HG02571 (cell line): Measurements from ENCODE around the gene FILIP1.

Experiments used
- ATAC-seq: cut with Tn5 transposase; IDR thresholded peaks from one replicate; pipeline ENCODE4 v1.9.1; 2021; ENCODE audit warnings: mild to moderate bottlenecking, moderate library complexity; ENCODE audit not compliant: unreplicated experiment

Gene FILIP1

DNA sequence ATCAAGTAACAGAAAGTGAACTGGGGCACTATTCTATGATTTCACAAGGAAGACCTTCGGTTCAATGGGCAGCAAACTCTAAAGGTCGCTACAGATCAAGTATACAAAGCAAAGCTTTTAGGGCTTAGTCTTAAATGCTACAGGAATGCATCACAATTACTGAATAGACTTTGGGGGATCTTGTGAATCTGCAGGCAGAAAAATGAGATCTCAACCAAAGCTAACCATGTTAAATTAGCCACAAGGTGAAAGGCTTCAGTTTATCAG, 111.0 kb downstream of the FILIP1 start:
- ATAC-seq = no peak

DNA sequence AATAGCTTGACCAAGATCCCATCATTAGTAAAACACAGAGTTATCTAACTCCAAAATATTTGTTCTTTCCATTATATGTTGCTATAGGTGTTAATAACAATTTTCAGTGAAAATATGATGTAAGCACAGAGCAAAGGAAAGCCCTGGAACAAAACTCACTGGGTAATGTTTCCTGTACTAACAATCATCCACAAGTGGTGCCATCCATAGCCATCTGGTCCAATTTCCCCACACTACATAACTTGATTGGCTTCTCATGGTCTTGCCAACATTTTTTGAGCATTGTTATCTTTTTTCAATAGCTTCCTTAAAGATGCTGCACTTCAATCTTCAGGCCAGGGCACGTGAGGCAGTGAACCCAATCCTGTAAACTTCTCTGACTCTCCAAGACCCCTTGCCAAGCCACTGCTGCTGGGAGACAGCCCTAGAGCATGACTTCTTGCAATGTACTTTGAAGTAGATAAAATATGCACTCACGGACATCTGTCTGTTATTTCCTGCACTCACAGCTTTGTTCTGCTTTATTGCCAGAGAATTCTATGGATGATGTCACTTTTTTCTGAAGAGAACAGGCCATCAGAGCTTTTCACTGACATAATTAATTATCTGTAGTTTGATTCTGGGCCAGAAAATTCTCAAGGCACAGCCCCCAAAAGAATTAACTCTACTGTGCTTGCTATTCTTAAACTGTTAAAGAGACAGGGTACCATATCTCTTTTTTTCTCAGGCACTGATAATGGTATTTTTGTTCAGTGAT, 111.5 kb downstream of the FILIP1 start:
- ATAC-seq = no peak

DNA sequence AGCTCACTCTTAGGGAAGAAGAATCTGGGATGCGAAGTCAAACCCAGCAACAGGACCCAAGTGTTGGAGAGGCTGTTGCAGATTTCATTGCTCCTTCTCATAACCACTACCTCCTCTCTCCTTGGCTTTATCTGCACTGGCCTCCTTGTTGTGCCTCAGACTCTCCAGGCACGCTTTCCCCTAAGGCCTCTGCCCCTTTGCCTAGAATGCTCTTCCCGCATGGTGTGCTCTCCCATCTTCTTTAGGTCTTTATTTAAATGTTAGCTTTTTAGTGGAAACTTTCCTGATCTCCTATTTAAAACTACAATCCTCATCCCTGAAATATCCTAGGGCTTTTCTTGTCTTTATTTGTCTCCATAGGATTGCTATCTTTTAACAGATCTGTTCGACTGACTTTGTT, 114.1 kb downstream of the FILIP1 start:
- ATAC-seq = no peak

GRCh38 chr6:75378101-75378500, 115.5 kb downstream of the FILIP1 start:
- ATAC-seq = no peak

DNA sequence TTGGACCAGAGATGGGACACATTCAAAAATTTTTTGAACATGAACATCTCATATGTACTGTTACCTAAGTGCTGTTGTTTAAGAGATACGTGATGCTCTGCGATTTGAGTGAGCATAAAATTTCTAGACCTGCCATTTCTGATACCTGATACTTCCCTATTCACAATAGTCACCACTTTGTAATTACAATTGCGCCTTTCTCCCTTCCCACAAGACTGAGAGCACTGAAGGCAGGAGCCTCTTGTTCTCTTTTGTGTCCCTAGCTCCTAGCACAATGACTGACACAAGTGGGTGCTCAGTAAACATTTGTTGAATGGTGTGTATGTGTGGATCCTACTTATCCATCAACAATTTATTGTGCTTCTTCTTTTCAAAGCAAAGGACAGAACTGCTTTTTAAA, 116.2 kb downstream of the FILIP1 start:
- no peak for ATAC-seq

DNA sequence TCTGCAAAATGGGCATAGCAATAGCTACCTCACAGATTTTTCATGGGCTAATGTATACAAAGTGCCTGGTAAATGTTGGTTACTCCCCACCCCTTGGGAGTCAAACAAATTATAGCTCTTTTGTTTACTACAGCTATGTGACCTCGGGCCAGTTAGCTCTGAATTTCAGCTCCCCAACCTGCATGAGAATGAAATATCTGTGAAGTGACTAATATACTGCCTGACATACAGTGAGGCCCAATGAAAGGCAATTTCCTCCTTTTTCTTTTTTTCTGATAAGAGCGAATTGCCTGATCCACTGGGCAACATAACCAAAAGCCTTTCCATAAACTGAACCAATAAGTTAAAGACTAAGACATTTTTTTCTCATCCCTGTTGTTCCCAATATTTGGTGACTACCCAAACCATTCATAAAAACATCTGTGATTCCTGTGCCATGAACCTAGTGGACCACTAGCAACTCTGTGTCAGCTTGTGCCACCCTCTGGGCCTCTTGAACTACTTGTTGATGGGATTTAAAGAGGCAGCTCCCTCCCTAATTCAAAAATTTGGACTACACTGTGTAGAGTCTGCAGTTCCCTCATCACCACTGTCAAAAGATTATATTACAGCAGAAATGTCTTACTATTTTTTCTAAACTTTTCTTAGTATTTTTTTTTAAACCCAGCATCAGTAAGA, 117.1 kb downstream of the FILIP1 start:
- ATAC-seq = no peak

- ATAC-seq = no peak
Observed at GRCh38 chr6:75374961-75375400, 118.6 kb downstream of the FILIP1 start.

GRCh38 chr6:75372884-75373283, 120.7 kb downstream of the FILIP1 start:
- ATAC-seq = no peak

- no peak for ATAC-seq
Observed at GRCh38 chr6:75370011-75370410, 123.6 kb downstream of the FILIP1 start.

GRCh38 chr6:75368864-75369402, 124.7 kb downstream of the FILIP1 start:
- no peak for ATAC-seq

- ATAC-seq = no peak
Observed at GRCh38 chr6:75368151-75368779, 125.3 kb downstream of the FILIP1 start.

DNA sequence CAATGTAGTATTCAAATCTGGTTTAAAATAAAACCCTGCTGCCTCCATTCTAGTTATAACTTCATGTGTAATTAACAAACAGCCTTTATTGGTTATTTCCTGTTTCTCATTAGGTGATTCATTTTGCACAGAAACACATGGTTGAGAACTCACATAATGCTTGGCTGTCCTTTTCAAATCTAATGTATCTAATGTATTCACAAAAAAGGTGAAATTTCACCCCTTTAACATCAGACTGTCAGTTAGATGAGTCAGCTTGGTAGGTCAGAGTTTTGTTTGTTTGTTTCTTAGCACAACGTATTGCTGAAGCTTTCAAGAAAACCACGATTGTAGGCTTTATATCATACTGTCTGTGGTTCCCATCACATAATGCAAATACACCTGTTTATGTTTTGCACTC, 130.3 kb downstream of the FILIP1 start:
- no peak for ATAC-seq

DNA sequence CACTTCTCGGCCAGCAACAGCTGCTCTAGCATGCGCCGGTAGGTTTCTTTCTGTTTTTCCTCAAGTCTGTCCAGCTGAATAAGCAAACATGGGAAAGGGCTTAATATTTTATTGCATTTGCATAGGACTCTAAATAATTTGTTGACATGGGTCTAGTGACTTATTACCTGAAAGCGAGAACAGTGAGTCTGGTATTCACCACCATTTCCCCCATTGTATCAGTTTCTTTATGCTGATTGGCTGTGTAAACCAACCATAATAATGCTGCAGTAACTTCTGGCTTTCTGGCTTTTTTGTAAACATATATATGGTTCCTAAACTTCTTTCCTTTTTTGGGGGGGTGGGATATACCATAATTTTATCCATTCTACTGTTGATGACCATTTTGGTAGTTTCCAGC, 140.0 kb downstream of the FILIP1 start:
- no peak for ATAC-seq

GRCh38 chr6:75351570-75351969, 142.0 kb downstream of the FILIP1 start:
- no peak for ATAC-seq

GRCh38 chr6:75350808-75351207, 142.8 kb downstream of the FILIP1 start:
- ATAC-seq = no peak

GRCh38 chr6:75350156-75350555, 143.4 kb downstream of the FILIP1 start:
- no peak for ATAC-seq

DNA sequence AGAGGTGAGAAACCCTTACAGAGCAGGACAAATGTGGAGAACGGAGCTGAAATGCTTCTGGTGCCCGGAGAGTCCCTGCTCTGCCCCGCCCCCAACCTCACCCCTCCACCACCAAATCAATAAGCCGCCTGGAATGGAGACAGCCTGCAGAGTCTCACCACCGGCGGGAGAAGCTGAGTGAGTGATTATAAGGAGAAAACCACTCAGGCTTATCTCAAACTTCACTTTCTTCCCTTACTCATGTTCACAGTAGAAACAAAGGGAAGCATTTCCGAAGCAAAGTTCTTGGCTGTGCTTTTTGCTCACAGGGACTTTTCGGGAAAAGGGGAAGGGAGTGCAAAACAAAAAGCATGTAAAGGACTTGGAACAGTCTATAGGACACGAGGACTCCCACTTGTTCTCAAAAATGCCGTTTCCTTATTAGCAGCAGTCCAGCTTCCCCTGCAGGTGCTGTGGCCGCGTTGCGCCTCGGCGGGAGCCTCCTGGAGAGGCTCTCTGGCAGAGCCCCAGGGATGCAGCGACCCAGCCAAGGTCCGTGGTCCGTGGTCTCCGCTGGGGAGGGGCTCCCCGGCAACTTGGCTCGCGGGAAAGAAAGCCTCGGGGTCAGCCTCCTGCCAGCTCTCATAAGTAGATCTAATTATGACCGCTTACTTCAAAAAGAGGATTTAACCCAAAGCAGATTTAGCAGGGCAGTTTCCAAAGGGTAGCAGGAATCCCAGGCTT, 144.2 kb downstream of the FILIP1 start:
- no peak for ATAC-seq

DNA sequence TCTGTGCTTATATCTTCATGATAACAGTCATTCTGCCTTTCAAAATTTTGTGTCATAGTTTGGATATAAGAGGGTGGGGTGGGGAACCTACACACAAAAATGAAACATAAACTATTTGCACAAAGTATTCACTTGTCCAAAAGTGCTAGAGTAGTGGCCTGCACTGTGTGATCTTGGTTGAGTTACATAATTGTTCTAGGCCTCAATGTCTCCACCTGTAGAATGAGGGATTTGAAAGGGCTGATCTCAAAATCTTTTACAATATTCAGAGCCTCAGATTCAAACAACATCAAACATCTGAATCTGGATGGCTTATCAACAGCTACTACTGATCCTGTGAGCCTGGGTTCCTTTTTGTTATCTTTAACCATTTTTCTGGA, 144.7 kb downstream of the FILIP1 start:
- no peak for ATAC-seq

DNA sequence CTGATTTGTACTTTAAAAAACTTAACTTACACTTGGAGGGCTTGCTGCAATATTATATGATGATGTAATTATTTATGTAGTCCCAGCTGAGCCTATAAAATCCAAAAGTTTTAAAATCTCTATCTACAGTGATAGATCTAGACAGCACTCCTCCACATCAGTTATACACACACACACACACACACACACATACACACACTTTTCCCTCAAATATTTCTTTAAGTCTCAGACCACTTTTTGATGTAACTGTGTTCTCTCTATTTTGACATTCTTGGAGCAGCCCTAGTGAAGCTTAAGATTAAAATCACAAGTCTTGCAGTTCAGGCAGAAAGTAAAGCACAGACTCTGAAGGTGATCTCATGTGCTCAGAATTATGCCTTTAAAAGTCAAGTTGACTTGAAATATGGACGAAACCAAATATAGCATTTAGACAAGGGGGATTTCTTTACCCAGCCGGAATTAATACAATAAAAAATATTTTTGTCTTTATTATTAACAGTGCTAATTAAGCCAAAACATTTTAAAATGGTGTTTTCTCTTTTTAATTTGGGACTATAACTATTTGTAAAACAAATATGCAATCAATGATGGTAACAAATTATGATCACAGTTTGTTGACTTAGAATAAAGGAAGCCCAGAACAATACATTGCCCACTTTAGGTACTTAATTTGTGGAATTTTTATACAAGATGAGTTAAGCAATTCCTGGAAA, 145.5 kb downstream of the FILIP1 start:
- ATAC-seq = no peak

DNA sequence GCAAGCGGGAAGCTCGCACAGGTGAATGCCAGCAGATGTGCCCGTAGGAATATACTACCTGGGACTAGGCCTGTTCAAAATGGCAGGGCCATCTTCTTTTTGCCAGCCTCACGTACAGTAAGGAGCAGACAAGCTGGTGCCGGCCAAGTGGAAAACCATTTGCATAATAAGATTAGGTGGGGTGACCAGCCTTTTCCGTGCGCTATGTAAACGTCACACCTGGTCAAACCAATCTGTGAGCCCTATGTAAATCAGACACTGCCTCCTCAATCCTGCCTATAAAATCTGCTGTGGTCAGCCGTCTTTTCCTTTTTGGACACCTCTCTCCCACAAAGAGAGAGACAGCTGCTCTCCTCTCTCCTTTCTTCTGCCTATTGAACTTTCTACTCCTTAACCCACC, 148.2 kb downstream of the FILIP1 start:
- no peak for ATAC-seq

- ATAC-seq = no peak
Observed at GRCh38 chr6:75344455-75344854, 149.1 kb downstream of the FILIP1 start.
